CD14-positive monocyte (primary cell): ENCODE results near the gene RERE. TPM values are rescaled to one million over a fixed set of nuclear protein-coding genes. Genes with fewer than 3 reads are reported as not detected.

ENCODE experiments used
- DNase-seq, 3 donors: peaks; one replicate each; pipeline ENCODE4 v3.0.0-alpha.2; 2011 to 2022
- H2AFZ ChIP-seq: 2 replicates; pipeline ENCODE4 v1.6.0; 2012; ENCODE audit warnings: mild to moderate bottlenecking, low read depth, low read length, inconsistent platforms; ENCODE audit not compliant: insufficient read depth, poor library complexity, severe bottlenecking
- H3K27ac ChIP-seq, 2 donors: 1 replicate in 1 of 2; 2 replicates in 1 of 2; pipeline ENCODE4 v1.5.1; 2012 to 2013; ENCODE audit warnings: low read length in 2 of 2, control low read depth in 1 of 2, inconsistent platforms in 1 of 2, low read depth in 1 of 2, mild to moderate bottlenecking in 1 of 2
- H3K27me3 ChIP-seq, 2 donors: one replicate each; pipeline versions ENCODE4 v1.6.0 to v1.6.1; 2011 to 2013; ENCODE audit warnings: low read length in 2 of 2; ENCODE audit not compliant: control insufficient read depth in 2 of 2, insufficient read depth in 2 of 2
- H3K36me3 ChIP-seq, 2 donors: replicated peaks in 1 of 2; 1 replicate in 1 of 2; 2 replicates in 1 of 2; pipeline versions ENCODE4 v1.5.1 to v1.6.1; 2012 to 2013; ENCODE audit warnings: low read length in 2 of 2, control low read depth in 1 of 2, inconsistent platforms in 1 of 2, mild to moderate bottlenecking in 1 of 2; ENCODE audit not compliant: insufficient read depth in 2 of 2, control insufficient read depth in 1 of 2
- H3K4me1 ChIP-seq, 2 donors: 1 replicate in 1 of 2; 2 replicates in 1 of 2; pipeline versions ENCODE4 v1.5.1 to v1.6.1; 2012 to 2013; ENCODE audit warnings: low read length in 2 of 2, control low read depth in 1 of 2, inconsistent platforms in 1 of 2, mild to moderate bottlenecking in 1 of 2, moderate library complexity in 1 of 2; ENCODE audit not compliant: insufficient read depth in 2 of 2, control insufficient read depth in 1 of 2
- H3K4me2 ChIP-seq: replicated peaks from 2 replicates; pipeline ENCODE3; 2012; ENCODE audit warnings: low read length, moderate library complexity, mild to moderate bottlenecking; ENCODE audit not compliant: poor library complexity, severe bottlenecking; ENCODE audit errors: extremely low read depth
- H3K4me3 ChIP-seq, 3 experiments: fragments of 200-600 bp in 1 of 3; sonication (generic) in 1 of 3; replicated peaks in 1 of 3; 1 replicate in 2 of 3; 2 replicates in 1 of 3; pipeline ENCODE4 v1.5.1; 2011 to 2013; ENCODE audit warnings: low read length in 3 of 3, mild to moderate bottlenecking in 3 of 3, control low read depth in 2 of 3, low read depth in 2 of 3, inconsistent platforms in 1 of 3, moderate library complexity in 1 of 3
- H3K79me2 ChIP-seq: 2 replicates; pipeline ENCODE4 v1.6.0; 2012; ENCODE audit warnings: mild to moderate bottlenecking, control low read depth, inconsistent platforms, low read length, moderate library complexity; ENCODE audit not compliant: insufficient read depth
- H3K9ac ChIP-seq: 2 replicates; pipeline ENCODE4 v1.6.0; 2017; ENCODE audit warnings: low read length, mild to moderate bottlenecking; ENCODE audit not compliant: insufficient read depth, poor library complexity, severe bottlenecking
- H3K9me3 ChIP-seq, 2 donors: replicated peaks in 1 of 2; 1 replicate in 1 of 2; 2 replicates in 1 of 2; pipeline versions ENCODE4 v1.5.1 to v1.6.1; 2012 to 2013; ENCODE audit warnings: low read length in 2 of 2, control low read depth in 1 of 2; ENCODE audit not compliant: control insufficient read depth in 1 of 2, insufficient read depth in 1 of 2
- H4K20me1 ChIP-seq: 2 replicates; pipeline ENCODE4 v1.6.0; 2012; ENCODE audit warnings: mild to moderate bottlenecking, low read length, control low read depth, moderate library complexity; ENCODE audit not compliant: insufficient read depth
- H3K27ac Mint-ChIP-seq, 7 donors: one replicate each; pipeline ENCODE4 v1.8.0; 2020; ENCODE audit warnings: mild to moderate bottlenecking in 7 of 7, mixed read lengths in 7 of 7, moderate library complexity in 6 of 7, inconsistent platforms in 2 of 7
- H3K27me3 Mint-ChIP-seq, 3 donors: one replicate each; pipeline ENCODE4 v1.8.0; 2021 to 2022; ENCODE audit warnings: low read depth in 3 of 3, mild to moderate bottlenecking in 3 of 3, mixed read lengths in 3 of 3, moderate library complexity in 3 of 3, inconsistent platforms in 1 of 3
- H3K36me3 Mint-ChIP-seq, 2 donors: one replicate each; pipeline ENCODE4 v1.8.0; 2020; ENCODE audit warnings: mixed read lengths in 2 of 2, inconsistent platforms in 1 of 2, mild to moderate bottlenecking in 1 of 2
- H3K4me1 Mint-ChIP-seq: one replicate; pipeline ENCODE4 v1.8.0; 2020; ENCODE audit warnings: mild to moderate bottlenecking, mixed read lengths
- H3K4me3 Mint-ChIP-seq, 2 donors: one replicate each; pipeline ENCODE4 v1.8.0; 2020; ENCODE audit warnings: mild to moderate bottlenecking in 2 of 2, mixed read lengths in 2 of 2, moderate library complexity in 1 of 2
- H3K9me3 Mint-ChIP-seq, 7 donors: one replicate each; pipeline ENCODE4 v1.8.0; 2020 to 2022; ENCODE audit warnings: mixed read lengths in 7 of 7, mild to moderate bottlenecking in 6 of 7, moderate library complexity in 6 of 7, inconsistent platforms in 2 of 7
- WGBS: methylation state at CpG from one replicate; pipeline ENCODE4 v1.1.5; 2013; ENCODE audit warnings: missing lambda C conversion rate; ENCODE audit not compliant: insufficient coverage; 5-methylcytosine and 5-hydroxymethylcytosine counted together
- intact Hi-C, 2 donors: fragments of 100-400 bp; cut with micrococcal nuclease; formaldehyde crosslinking; loops; one replicate each; pipeline versions ENCODE4 v1.15.0 to v1.15.1; 2023
- polyA plus RNA-seq, 3 donors: library from polyadenylated mRNA; depleted of rRNA in 1 of 3; unstranded in 2 of 3; stranded (reverse) in 1 of 3; fragments of 300-500 nt in 2 of 3; fragments of >200 nt in 1 of 3; fragmentation: Illumina TruSeq in 2 of 3; gene quantifications; 1 replicate in 2 of 3; 2 replicates in 1 of 3; pipeline ENCODE4 v1.2.3, GENCODE V29; 2012 to 2021
- TF ChIP-seq, protein P1 (sequence below): fragments of 200-600 bp; IDR thresholded peaks from one replicate; pipeline ENCODE4 v1.8.0; 2022; ENCODE audit warnings: antibody characterized with exemption, mild to moderate bottlenecking

The RERE gene
- polyA plus RNA-seq, 3 donors = 1.2 to 19.4 (median 3.8) TPM

DNA sequence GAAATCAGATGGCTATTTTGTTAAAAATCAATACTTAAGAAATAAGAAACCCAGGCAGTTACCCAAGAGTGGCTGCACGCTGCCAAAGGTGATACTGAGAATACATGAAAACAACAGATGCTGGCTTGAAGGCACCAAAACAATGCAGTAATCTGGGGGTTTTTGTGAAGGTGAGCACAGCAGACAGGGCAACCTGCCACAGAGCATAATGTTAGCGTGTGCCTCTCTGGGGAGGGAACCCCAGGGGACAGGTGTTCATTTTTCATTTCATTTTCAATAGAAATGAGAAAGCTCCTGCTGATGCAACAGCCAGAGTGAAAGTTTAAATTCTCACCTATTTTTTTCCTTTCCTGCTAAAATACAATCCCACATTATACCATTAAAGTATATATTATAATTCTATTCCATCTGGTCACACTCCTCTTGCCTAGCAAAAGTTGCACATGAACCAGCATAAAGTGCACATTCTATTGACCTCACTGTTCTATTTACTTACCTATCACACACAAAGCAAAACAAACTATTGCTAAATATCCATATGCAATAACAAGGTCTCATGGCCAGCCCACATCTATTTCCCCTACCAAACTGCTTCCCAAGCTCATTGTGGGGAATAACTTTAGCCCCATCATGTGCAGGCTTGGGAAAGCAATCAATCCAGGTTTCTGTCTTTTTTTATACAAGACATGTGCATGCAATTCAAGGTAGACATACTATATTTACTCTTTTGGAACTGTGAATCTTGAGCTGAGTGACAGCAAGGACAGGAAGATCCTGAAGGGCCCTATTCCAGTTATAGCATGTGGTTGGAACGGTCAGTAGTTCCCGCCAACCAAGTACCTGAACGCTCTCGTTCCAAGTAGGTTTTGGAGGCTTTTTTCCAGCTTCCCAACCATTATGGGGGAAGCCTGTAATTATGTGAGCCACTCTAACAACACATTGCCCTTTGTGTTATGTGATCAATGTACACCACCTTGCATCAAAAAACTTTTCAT is 173.6 kb downstream of the RERE start:
- Mint-ChIP-seq H3K4me1 (peaks cover 14% of the 10 kb centered on the region), H3K27ac (no peak overlapping the region), H3K36me3 (peaks cover 2 to 7% of the 10 kb centered on the region in 2 donors), H3K4me3 (no peak overlapping the region), H3K27me3 (peaks cover 0 to 1% (median 0%) of the 10 kb centered on the region in 3 donors), H3K9me3 (no peaks in the 10 kb centered on the region)
- no peak overlapping the region for H3K4me3 ChIP-seq
- no peak for DNase-seq
- H3K79me2 ChIP-seq = no peaks in the 10 kb centered on the region
- H4K20me1 ChIP-seq = no peaks in the 10 kb centered on the region
- no peaks in the 10 kb centered on the region for H3K27me3 ChIP-seq
- no peak overlapping the region for H2AFZ ChIP-seq
- no peak overlapping the region for H3K27ac ChIP-seq
- H3K9me3 ChIP-seq = no peaks in the 10 kb centered on the region
- H3K4me1 ChIP-seq = peaks cover 0 to 12% of the 10 kb centered on the region in 2 donors
- H3K9ac ChIP-seq = no peak overlapping the region
- intact Hi-C loops = no loop called here
- TF ChIP-seq, protein P1, sequence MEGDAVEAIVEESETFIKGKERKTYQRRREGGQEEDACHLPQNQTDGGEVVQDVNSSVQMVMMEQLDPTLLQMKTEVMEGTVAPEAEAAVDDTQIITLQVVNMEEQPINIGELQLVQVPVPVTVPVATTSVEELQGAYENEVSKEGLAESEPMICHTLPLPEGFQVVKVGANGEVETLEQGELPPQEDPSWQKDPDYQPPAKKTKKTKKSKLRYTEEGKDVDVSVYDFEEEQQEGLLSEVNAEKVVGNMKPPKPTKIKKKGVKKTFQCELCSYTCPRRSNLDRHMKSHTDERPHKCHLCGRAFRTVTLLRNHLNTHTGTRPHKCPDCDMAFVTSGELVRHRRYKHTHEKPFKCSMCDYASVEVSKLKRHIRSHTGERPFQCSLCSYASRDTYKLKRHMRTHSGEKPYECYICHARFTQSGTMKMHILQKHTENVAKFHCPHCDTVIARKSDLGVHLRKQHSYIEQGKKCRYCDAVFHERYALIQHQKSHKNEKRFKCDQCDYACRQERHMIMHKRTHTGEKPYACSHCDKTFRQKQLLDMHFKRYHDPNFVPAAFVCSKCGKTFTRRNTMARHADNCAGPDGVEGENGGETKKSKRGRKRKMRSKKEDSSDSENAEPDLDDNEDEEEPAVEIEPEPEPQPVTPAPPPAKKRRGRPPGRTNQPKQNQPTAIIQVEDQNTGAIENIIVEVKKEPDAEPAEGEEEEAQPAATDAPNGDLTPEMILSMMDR = no peak
- no peaks in the 10 kb centered on the region for H3K36me3 ChIP-seq
- WGBS = no CpG with 5 or more reads among the region's 6 CpGs
- H3K4me2 ChIP-seq = no peak overlapping the region

DNA sequence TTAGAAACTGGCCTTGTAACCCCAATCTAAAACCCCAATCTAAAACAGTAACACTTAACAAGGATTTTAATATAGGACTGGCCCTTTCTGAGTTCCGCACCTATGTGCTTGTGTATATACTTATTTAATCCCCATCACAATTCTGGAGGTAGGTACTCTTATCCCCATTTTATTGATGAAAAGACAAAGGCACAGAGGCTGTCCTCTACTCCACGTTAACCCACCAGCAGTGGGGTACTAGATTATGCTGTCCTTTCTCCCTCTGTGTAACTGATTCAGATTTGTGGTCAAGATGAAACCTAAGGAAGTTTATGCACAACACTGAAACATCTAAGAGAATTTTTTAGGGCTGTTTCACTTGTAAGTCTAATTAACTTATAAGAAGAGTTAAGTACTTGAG is 175.3 kb downstream of the RERE start:
- H3K4me3 Mint-ChIP-seq = no peak overlapping the region
- H3K4me2 ChIP-seq = no peak overlapping the region
- H3K4me3 ChIP-seq = no peak overlapping the region
- no CpG with 5 or more reads among the region's 2 CpGs for WGBS
- H3K4me1 Mint-ChIP-seq = peaks cover 3% of the 10 kb centered on the region
- intact Hi-C loops = no loop called here
- H3K9ac ChIP-seq = no peak overlapping the region
- no peaks in the 10 kb centered on the region for H3K36me3 ChIP-seq
- TF ChIP-seq, protein P1 = no peak
- DNase-seq = no peak
- H3K27me3 ChIP-seq = no peaks in the 10 kb centered on the region
- no peak overlapping the region for H2AFZ ChIP-seq
- H3K9me3 Mint-ChIP-seq = no peaks in the 10 kb centered on the region
- H3K27ac ChIP-seq = no peak overlapping the region
- peaks cover 2 to 7% of the 10 kb centered on the region in 2 donors for H3K36me3 Mint-ChIP-seq
- peaks cover 0 to 1% (median 0%) of the 10 kb centered on the region in 3 donors for H3K27me3 Mint-ChIP-seq
- H3K4me1 ChIP-seq = no peaks in the 10 kb centered on the region
- no peaks in the 10 kb centered on the region for H3K9me3 ChIP-seq
- H3K79me2 ChIP-seq = no peaks in the 10 kb centered on the region
- H4K20me1 ChIP-seq = no peaks in the 10 kb centered on the region
- H3K27ac Mint-ChIP-seq = no peak overlapping the region
